ENCODE results near the gene LAMA3.

DNA sequence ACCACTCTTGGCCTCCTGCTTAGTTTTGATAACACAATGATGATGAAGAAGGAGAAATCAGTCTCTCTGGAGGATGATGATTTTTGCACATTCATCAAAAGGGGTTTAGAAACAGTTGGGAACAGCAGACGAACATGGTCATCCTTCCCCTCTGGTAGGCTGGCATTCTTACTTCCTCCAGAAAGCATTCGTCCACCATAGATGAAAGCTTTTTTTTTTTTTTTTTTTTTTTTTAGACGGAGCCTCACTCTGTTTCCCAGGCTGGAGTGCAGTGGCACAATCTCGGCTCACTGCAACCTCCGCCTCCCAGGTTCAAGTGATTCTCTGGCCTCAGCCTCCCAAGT lies 281.8 kb downstream of the LAMA3 start:
- TF ChIP-seq, protein P1, sequence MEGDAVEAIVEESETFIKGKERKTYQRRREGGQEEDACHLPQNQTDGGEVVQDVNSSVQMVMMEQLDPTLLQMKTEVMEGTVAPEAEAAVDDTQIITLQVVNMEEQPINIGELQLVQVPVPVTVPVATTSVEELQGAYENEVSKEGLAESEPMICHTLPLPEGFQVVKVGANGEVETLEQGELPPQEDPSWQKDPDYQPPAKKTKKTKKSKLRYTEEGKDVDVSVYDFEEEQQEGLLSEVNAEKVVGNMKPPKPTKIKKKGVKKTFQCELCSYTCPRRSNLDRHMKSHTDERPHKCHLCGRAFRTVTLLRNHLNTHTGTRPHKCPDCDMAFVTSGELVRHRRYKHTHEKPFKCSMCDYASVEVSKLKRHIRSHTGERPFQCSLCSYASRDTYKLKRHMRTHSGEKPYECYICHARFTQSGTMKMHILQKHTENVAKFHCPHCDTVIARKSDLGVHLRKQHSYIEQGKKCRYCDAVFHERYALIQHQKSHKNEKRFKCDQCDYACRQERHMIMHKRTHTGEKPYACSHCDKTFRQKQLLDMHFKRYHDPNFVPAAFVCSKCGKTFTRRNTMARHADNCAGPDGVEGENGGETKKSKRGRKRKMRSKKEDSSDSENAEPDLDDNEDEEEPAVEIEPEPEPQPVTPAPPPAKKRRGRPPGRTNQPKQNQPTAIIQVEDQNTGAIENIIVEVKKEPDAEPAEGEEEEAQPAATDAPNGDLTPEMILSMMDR (IDR thresholded peaks at IDR 0.05) = no peak
- TF ChIP-seq POLR2A (IDR thresholded peaks at IDR 0.05) = no peak

Measured in adrenal gland (tissue), 5 donors.